NT2/D1 (cell line): Measurements from ENCODE around the gene SLC26A3.

Source experiments
- DNase-seq: peaks from one replicate; pipeline ENCODE4 v3.0.0-alpha.2; 2011; ENCODE audit warnings: low read depth, low spot score
- H3K27me3 ChIP-seq: 2 replicates; pipeline ENCODE4 v1.6.0; 2011; ENCODE audit warnings: mild to moderate bottlenecking; ENCODE audit not compliant: insufficient read length, insufficient read depth
- H3K36me3 ChIP-seq: 2 replicates; pipeline ENCODE4 v1.6.1; 2011; ENCODE audit warnings: mild to moderate bottlenecking, low read length, mixed read lengths; ENCODE audit not compliant: insufficient read depth, insufficient read length
- H3K4me1 ChIP-seq: 2 replicates; pipeline ENCODE4 v1.5.1; 2011; ENCODE audit not compliant: insufficient read depth, insufficient read length
- H3K4me3 ChIP-seq: 2 replicates; pipeline ENCODE4 v1.5.1; 2011; ENCODE audit warnings: low read depth; ENCODE audit not compliant: insufficient read length
- H3K9ac ChIP-seq: 2 replicates; pipeline ENCODE4 v1.6.0; 2011; ENCODE audit warnings: low read depth; ENCODE audit not compliant: insufficient read length
- H3K9me3 ChIP-seq: 2 replicates; pipeline ENCODE4 v1.5.1; 2011; ENCODE audit warnings: mild to moderate bottlenecking, low read length; ENCODE audit not compliant: insufficient read depth
- SUZ12 ChIP-seq: IDR thresholded peaks from 2 replicates; pipeline ENCODE4 v1.6.1; 2011; ENCODE audit not compliant: insufficient read length, insufficient read depth; ENCODE audit errors: extremely low read depth
- YY1 ChIP-seq: IDR thresholded peaks from 2 replicates; pipeline ENCODE4 v1.6.1; 2011; ENCODE audit not compliant: insufficient read length, insufficient read depth
- ZNF274 ChIP-seq: IDR thresholded peaks from 2 replicates; pipeline ENCODE4 v1.6.1; 2011; ENCODE audit warnings: mild to moderate bottlenecking, low read depth, low read length

SLC26A3 gene

GRCh38 chr7:107725138-107725740, 77.8 kb downstream of the SLC26A3 start:
- Histone ChIP-seq H3K9me3 (no peaks in the 10 kb centered on the region), H3K36me3 (no peaks in the 10 kb centered on the region), H3K9ac (no peak overlapping the region), H3K27me3 (no peaks in the 10 kb centered on the region), H3K4me1 (no peaks in the 10 kb centered on the region), H3K4me3 (no peak overlapping the region)
- peak; percentile 39 for DNase-seq
- TF ChIP-seq SUZ12 (no peak), YY1 (no peak), ZNF274 (no peak)

GRCh38 chr7:107723255-107723654, 79.8 kb downstream of the SLC26A3 start:
- Histone ChIP-seq H3K9ac (no peak overlapping the region), H3K4me3 (no peak overlapping the region), H3K36me3 (no peaks in the 10 kb centered on the region), H3K9me3 (no peaks in the 10 kb centered on the region), H3K27me3 (no peaks in the 10 kb centered on the region), H3K4me1 (no peaks in the 10 kb centered on the region)
- DNase-seq, result no peak
- TF ChIP-seq YY1 (no peak), ZNF274 (no peak), SUZ12 (no peak)

GRCh38 chr7:107721286-107721685, 81.7 kb downstream of the SLC26A3 start:
- no peak overlapping the region for H3K9ac ChIP-seq
- H3K4me3 ChIP-seq, result no peak overlapping the region
- no peak for DNase-seq
- H3K4me1 ChIP-seq, result no peaks in the 10 kb centered on the region
- TF ChIP-seq ZNF274 (no peak), SUZ12 (no peak), YY1 (no peak)
- H3K27me3 ChIP-seq, result no peaks in the 10 kb centered on the region
- no peaks in the 10 kb centered on the region for H3K9me3 ChIP-seq
- no peaks in the 10 kb centered on the region for H3K36me3 ChIP-seq

GRCh38 chr7:107718456-107719193, 84.4 kb downstream of the SLC26A3 start:
- Histone ChIP-seq H3K9ac (no peak overlapping the region), H3K4me1 (no peaks in the 10 kb centered on the region), H3K4me3 (no peak overlapping the region), H3K9me3 (no peaks in the 10 kb centered on the region), H3K27me3 (no peaks in the 10 kb centered on the region), H3K36me3 (no peaks in the 10 kb centered on the region)
- TF ChIP-seq YY1 (no peak), ZNF274 (no peak), SUZ12 (no peak)
- no peak for DNase-seq

GRCh38 chr7:107715531-107715930, 87.5 kb downstream of the SLC26A3 start:
- Histone ChIP-seq H3K9ac (no peak overlapping the region), H3K27me3 (no peaks in the 10 kb centered on the region), H3K36me3 (no peaks in the 10 kb centered on the region), H3K4me3 (no peak overlapping the region), H3K4me1 (no peaks in the 10 kb centered on the region), H3K9me3 (no peaks in the 10 kb centered on the region)
- no peak for TF ChIP-seq ZNF274
- no peak for TF ChIP-seq SUZ12
- no peak for TF ChIP-seq YY1
- DNase-seq, result no peak
